Posterior cingulate gyrus (tissue), 11 donors: ENCODE data around the gene BCDIN3D.
"Not testable (repeated sequence)": the region's sequence is repeated elsewhere in the genome, so short reads cannot be mapped to it uniquely, and the experiment has no call there.

Experiments used
- DNase-seq, 10 donors: peaks; one replicate each; pipeline versions ENCODE4 v3.0.0 to v3.0.0-alpha.2; 2020 to 2021; ENCODE audit warnings: mixed read lengths in 3 of 10
- intact Hi-C: fragments of 100-400 bp; cut with DNase I; formaldehyde crosslinking; loops from one replicate; pipeline ENCODE4 v1.15.1; 2023

Gene BCDIN3D

DNA sequence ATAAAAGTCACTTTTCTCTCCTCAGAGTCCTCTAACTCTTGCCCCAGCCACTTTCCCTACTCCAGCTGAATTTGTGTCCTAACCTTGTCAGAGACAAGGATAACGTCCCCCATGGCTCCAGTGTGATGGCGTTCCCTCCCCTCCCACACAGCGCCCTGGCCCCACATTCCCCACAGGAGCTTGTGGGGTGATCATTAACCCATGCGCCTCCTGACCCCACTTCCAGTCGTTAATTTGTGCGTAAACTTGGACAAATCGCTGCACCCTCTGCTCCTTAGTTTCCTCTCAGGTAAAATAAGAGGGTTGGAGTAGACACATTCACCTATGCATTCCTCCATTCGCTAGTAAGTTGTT, 22.9 kb upstream of the BCDIN3D start:
- intact Hi-C loops = loop anchor here (5.0 kb wide), 2 partner anchors 102 to 207 kb away; no protein-coding TSS in a partner anchor
- DNase-seq = no peak

DNA sequence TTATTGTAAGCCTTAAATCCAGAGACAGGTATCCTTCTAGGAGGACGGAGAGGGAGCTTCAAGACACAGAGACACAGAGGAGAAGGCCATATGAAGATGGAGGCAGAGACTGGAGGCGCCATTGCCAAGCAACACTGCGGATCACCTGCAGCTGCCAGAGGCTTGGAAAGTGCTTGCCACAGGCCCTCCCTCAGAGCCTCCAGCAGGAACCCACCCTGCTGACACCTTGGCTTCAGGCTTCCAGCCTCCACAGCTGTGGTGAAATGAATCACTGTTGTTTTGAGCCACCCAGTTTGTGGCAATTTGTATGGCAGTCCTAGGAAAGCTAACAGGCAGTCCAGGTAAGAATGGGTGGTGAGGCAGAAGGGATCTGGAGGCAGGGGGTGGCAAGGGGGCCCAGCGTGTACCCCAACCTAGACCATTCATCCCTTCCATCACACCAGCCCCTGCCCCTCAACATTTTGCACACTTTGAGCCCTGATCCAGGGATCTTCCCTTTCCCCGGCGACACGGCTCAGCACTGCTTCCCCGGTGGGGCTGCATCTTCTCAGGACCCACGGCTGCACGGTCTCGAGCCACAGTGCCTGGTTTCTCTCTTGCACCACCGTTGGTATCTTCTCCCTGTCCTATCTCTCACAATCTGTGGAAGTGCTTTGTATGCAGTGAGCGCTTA, 22.3 kb upstream of the BCDIN3D start:
- intact Hi-C loops = loop anchor here (5.0 kb wide), 2 partner anchors 102 to 207 kb away; no protein-coding TSS in a partner anchor
- peak in 2 of 10 donors; percentile 44 to 58 for DNase-seq

DNA sequence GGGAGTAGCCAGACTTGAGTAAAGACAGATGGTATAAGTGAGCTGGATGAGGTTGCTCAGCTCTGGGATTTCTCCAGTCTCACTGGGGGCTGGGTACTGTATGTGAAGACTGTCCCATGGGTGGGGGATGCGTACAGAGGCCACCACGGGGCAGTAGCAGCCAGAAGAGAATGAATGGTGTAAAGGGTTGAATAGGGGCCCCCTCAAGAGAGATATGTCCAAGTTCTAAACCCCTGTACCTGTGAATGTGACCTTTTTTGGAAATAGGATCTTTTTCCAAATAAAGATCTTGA, 21.8 kb upstream of the BCDIN3D start:
- peak in 1 of 10 donors; percentile 21 for DNase-seq
- intact Hi-C loops = loop anchor here (5.0 kb wide), 2 partner anchors 103 to 208 kb away; no protein-coding TSS in a partner anchor

DNA sequence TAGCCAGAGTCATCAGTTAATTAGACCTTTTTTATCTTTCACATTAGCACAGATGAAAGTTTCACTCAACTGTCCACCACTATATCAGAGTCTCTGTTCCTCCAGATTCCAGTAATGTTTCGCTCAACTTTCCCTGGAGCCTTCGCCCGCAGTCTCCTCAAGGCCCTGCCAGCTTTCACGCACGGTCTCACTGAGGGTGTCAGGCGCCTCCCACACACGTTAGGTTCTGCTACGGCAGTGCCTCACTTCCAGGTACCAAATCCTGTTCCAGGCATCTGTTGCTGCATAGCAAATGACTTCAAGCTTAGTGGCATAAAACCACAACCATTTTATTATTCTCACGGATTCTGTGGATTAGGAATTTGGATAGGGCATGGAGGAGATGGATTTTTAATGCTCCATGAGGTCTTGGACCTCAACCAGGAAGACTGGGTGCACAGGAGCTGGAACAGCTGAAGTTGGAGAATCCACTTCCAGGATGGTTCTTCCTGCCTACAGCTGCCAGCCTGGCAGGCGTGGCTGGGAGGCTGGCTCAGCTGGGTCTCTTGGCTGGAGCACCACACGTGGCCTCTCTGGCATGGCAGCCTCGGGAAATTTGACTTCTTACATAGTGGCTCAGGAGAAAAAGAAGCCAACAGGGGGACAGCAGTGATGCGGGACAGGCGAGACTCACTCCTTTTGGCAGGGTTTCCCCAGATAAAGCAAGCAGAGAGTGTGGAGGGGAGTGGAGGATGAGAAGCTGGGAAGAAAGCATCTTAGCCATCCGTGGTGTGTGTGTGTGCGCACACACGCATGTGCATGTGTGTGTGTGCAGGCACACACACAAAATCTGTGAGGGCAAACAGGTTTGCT, 21.3 kb upstream of the BCDIN3D start:
- DNase-seq = peak in 3 of 10 donors; percentile 77 to 92 (median 78)
- intact Hi-C loops = no loop called here

DNA sequence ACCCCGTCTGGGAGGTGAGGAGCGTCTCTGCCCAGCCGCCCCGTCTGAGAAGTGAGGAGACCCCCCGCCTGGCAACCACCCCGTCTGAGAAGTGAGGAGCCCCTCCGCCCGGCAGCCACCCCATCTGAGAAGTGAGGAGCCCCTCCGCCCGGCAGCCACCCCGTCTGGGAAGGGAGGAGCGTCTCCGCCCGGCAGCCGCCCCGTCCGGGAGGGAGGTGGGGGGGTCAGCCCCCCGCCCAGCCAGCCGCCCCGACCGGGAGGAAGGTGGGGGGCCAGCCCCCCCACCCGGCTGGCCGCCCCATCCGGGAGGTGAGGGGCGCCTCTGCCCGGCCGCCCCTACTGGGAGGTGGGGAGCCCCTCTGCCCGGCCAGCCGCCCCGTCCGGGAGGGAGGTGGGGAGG, 18.0 kb upstream of the BCDIN3D start:
- intact Hi-C loops, DNase-seq: not testable (repeated sequence)

DNA sequence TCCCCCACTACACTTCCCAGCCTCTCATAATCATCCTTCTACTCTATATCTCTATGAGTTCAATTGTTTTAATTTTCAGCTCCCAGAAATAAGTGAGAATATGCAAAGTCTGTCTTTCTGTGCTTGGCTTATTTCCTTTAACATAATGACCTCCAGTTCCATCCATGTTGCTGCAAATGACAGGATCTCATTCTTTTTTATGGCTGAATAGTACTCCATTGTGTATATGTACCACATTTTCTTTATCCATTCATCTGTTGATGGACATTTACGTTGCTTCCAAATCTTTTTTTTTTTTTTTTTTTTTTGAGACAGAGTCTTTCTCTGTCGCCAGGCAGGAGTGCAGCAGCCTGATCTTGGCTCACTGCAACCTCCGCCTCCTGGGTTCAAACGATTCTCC, 13.0 kb upstream of the BCDIN3D start:
- DNase-seq, intact Hi-C loops: not testable (repeated sequence)

DNA sequence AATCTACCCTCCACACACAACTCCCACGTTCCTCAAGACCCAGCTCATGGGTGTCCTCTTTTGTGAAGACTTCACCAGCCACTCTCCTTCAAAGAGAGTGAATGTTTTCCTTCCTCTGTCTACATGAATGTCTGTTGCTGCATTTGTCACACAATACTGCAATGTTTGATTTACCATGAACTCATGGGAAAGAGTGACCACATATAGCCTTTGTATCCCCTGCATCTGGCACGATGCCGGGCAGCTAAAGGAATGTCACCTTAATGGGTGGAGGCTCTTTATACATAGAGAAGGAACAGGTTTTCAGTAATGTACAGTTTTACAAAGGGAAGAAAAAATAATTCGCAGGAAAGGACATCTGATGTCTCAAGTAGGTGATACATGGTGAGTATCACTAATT, 12.1 kb upstream of the BCDIN3D start:
- intact Hi-C loops = no loop called here
- no peak for DNase-seq

DNA sequence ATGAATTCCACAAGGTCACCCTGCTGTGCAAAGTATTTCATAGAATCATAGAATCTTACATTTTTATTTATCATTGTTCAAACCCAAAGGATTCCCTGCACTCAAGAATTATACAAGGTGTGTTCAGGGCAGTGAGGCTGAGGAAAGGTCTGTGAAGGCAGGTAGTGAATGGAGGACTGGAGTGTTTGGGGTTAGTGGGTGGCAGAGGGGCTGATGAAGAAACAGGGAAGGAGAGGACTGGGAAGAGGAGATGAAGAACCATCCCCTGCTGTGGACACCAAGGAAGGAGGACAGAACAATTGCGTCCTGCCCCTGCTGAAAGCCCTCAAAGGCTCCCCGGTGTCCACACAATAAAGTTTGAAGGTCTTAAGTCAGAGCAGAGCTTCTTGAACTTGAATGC, 10.8 kb upstream of the BCDIN3D start:
- no peak for DNase-seq
- intact Hi-C loops = no loop called here

DNA sequence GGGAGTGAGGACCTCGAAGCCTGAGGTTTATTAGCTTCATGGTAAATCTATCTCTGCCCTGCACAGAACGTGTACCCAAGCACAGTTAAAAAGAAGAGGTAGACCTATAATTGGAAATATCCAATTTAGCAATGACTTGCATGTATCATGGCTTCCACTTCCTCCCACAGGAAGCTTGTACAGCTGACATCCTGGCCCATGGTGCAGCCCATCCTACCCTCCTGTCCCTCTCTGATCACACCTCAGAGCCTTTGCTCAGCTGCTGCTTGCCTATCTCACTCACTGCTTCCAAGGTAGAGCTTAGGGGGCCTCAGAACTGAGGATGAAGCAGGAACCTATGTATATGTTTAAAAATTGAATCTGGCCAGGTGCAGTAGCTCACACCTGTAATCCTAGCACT, 4.3 kb upstream of the BCDIN3D start:
- intact Hi-C loops = no loop called here
- no peak for DNase-seq

DNA sequence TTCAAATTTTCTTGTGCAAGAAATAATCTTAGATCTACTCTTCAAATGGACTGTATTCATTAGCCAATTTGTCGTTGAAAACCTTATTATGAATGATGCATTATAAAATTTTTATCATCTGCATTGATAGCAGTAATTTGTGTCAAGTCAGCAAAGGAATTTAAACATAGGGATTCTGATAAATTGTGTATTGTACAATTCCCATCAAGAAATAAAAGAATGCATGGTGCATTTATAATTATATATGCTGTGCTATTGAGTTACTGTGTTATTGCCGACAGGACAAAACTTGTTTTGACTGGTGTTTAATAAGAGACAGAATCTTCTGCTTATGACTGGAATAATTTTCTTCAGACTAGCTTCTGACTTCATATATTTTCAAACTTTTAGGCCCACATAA, 3.1 kb upstream of the BCDIN3D start:
- no peak for DNase-seq
- intact Hi-C loops = no loop called here

DNA sequence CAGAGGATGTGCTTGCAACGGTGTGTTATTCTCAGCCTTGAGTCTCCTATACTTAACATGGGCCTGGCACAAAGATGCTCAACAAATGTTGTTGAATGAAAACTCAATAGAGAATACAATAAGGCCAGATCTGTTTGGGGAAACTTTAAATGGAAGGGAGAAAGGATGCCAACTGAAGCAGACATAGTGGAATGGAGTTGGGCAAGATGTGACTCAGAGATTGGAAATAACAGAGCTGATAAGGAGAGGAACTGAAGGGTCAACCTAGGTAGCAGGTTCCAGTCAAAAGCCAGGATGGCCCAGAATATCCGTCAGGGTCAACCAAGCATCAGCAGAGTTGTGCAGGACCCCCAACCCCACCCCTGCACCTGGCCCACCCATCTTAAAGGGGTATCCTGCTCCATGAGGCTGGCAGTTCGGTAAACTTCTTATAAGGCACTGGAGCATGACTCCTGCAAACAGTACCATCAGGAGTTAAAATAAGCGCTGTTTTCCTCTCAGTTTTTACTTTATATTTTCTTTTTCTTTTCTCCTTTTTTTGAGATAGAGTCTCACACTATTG, 1.1 kb upstream of the BCDIN3D start:
- DNase-seq = no peak
- intact Hi-C loops = loop anchor here (2.0 kb wide), 1 partner anchor 15 kb away; the partner anchor contains the start of gene NCKAP5L

DNA sequence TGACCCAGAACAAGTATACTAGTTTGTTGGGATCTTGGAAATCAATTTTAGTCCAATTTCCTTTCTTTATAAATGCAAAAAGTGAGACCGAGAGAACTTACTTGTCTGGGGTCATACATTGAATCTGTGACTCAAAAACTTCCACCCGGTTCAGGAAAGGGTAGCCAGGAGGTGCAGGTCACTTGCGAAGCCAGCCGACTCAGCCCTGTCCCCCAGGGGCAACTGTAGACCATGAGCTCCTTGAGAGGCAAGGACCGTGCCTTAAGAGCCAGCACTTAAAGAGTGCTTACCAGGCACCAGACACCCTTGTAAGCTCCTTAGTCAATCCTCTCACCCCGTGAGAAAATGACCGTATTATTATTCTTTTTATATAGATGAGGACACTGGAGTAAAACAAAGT, 505 bp upstream of the BCDIN3D start:
- DNase-seq = no peak
- intact Hi-C loops = loop anchor here (2.0 kb wide), 1 partner anchor 15 kb away; the partner anchor contains the start of gene NCKAP5L

DNA sequence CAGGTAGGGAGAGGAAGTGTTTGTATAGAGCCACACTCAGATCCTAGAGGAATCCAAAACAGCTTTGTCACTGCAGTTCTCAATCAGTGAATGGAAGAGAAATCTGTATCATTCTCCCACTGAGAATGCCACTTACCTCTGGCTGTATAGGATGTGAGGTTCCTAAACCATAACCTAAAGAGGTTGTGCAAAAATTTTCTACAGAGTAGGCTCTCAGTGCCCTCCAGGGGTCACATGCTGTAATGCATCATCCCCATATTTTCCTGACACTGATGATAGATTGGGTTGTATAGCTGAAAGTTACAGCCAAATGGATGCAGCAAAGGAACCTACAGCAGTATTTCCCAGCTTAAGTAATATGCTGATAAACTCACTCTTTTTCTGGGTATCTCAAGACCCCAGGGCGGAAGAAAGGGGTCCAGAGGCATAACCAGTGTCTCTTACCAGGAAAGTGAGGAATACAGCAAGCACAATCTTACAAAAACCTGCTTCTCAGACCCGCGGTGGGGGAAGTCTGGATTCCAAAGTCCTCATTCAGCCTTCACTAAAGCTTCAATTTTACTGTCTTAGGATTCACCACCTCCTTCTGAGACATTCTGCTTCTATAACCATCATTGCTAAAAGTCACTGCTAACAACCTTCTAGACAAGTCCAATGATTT, 3.8 kb downstream of the BCDIN3D start:
- DNase-seq = no peak
- intact Hi-C loops = loop anchor here (1.0 kb wide), 1 partner anchor 63 kb away; no protein-coding TSS in a partner anchor

DNA sequence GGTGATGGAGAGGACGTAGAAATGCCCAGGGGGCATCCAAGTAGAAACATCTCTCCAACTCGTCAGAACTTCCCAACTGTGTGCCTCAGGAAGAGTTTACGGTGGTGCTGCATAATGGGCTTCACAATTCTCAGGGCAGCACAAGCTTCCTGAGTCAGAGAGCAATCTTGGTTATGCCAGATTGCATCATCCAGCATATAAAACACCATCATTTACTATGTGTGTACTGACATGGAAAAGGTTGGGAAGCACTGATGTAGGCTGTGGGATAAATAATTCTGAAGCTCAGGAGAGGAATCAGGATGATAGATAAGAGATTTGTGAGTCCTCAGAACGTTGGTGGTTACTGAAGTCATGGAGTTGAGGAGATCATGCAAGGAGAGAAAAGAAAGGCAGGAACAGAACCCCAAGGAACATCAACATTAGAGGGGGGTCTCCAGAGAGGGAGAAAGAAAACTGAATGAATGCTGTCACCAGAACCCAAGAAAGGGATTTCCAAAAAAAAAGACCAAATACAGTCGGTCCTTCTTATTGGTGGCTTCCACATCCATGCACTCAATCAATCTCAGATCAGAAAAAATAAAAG, 10.0 kb downstream of the BCDIN3D start:
- DNase-seq = no peak
- intact Hi-C loops = no loop called here

DNA sequence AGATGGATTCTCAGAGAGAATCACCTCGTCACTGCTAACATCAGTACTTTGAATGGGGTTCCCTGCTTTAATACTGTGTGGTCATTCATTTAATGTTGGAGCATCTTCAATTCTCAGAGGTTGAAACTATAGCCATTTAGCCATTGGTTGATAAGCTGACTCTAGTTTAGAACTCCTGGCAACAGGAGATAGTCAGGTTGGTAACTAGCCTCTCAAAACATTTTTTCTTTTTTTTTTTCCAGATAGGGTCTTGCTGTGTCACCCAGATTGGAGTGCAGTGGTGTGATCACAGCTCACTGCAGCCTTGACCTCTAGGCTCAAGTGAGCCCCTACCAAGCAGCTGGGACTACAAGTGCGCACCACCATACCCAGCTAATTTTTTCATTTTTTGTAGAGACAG, 11.2 kb downstream of the BCDIN3D start:
- intact Hi-C loops = no loop called here
- no peak for DNase-seq

DNA sequence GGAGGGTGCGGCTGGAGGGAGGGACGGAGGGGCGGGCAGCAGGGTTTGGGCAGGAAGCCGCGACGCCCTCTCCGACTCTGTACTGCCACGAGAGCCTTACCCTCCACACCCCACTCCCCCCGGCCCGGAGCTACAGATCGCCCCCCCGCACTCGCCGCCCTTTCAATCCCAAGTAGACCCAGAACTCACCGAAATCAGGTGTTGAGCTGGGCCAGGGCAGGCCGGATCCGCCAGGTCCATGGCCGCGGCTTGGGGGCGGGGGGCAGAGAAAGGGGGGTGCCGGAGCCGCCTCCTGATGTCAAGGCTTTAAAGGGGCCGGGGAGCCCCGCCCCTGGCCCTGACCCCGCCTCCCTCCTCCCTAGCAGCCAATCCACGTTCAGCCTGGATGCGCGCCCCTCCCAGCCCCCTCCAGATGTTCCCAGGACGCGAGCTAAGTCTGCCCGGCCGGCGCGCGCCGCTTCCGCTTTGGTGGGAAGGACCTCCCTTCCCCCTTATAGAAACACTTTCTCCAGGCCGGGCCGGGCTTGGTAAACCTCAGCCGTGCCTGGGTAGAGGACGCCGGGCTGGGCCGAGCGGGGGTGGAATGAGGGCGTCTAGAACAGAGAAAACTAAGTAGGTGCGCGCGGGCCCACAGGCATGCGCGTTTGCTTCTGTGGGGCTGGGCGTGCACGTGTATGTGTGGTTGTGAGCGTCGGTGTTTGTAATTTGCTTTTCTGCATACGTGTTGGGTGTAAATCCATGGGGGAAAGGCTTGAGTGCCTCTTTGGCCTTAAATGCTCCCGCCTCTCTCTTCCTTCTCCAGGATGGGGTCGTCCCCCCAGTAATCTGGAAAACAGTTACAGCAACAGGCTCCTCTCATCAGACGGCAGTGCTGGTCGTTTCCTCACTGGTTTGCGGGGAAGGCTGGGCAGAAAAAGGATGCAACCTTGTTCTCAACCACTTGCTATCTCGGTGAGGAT, 14.5 kb downstream of the BCDIN3D start, which contains the start of gene NCKAP5L:
Gene NCKAP5L, minus strand, starts transcription at position 281 of the 959 bp plus-strand sequence. CDS start 24,369 bp downstream, outside the sequence.
- DNase-seq = peak; percentile 91 to 99 (median 94)
- intact Hi-C loops = loop anchor here (2.0 kb wide), 1 partner anchor 14 kb away; the partner anchor contains the start of gene BCDIN3D

DNA sequence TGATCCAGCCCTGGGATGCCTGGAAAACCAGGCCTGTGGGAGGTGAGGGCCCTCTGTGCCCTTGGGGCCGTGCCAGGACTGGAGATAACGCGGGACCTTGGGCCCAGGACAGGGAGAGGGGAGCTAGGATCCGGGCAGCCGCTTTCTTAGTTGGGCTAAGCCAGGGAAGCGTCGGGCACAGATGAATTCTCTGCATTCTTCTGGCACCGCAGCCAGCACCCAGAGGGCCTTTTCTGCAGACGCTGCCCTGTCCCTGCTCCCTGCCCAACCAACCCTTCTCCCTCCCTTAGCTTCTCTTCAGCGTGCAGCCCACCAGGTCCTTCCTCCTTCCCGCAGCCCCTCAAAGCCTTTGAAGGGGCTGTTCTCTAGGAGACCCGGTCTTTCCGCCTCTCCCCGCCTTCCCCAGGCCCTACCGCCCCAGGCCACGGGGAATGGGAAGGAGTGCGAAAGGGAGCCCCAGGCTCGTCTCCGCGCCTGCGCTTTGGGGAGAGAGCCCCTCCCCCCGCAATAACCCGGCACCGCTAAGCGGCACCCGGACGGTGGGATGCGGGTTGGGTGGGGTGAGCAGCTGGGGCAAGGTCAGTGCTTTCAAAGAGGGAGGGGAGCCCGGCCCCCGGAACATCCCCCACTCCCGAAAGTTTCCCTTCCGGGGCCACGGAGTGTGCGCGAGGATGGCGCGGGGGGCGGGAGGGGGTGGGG, 15.4 kb downstream of the BCDIN3D start:
- DNase-seq = peak; percentile 62 to 95 (median 71)
- intact Hi-C loops = loop anchor here (2.0 kb wide), 1 partner anchor 15 kb away; the partner anchor contains the start of gene BCDIN3D

DNA sequence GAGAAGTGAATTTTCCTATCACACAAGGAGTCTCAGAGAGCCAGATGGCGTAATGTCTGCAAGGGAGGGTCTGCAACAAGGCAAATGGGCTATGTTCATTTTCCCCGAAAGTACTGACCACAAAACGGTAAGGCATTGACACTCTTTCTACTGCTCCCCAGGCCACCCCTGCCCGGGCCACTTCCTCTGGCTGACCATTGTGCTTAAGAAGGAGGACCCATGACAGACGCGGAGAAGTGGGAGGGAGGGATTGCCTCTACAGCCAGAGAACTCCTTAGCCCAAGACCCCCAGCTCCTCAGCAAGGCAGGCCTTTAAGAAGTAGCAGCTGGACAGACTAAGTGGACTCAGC, 15.9 kb downstream of the BCDIN3D start:
- intact Hi-C loops = no loop called here
- DNase-seq = no peak
